ENCODE data around the gene CRB2.

CRB2 gene

DNA sequence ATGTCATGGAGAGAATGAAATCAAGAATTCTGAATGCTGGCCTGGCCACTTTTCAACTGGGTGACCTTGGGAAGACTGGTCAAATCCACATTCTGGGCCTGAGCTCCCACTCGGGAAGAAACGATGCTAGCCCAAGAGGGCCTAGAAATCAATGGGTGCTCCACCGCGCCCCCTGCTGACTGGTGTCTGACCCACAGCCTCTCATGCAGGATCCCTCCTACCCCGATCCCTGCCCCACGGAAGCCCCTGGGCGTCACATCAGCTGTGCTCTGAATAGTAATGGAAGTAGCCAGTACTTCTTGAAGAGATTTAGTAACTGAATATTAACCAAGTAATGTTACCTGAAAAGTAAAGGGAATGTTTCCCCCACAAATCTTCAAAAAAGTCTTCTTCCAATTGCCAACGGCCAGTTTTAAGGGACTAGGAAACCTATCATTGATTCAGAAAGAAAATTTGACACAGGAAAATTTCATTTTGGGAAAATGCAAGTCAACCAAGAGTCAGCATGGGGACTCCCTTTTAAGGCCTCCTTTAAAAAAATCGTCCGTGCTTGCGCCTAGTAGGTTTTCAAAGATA is 43.9 kb downstream of the CRB2 start:
- no peaks in the 10 kb centered on the region for H3K4me1 Mint-ChIP-seq
- no peaks in the 10 kb centered on the region for H3K9me3 Mint-ChIP-seq
- H3K4me3 Mint-ChIP-seq: no peak overlapping the region
- H3K36me3 Mint-ChIP-seq: no peaks in the 10 kb centered on the region
- H3K27me3 Mint-ChIP-seq: no peaks in the 10 kb centered on the region
- CTCF ChIA-PET: interaction anchor here (1.2 to 1.6 kb wide), 4 partner anchors 9 to 23 kb away, joined by 3 to 4 read pairs (median 4); no protein-coding TSS in a partner anchor
- H3K27ac Mint-ChIP-seq: no peak overlapping the region
- DNase-seq: peak; percentile 41

- CTCF ChIA-PET: interaction anchor here (0.6 to 1.6 kb wide), 3 partner anchors 22 to 641 kb away, joined by 3 to 4 read pairs (median 4); no protein-coding TSS in a partner anchor
- H3K9me3 Mint-ChIP-seq: no peaks in the 10 kb centered on the region
- no peak overlapping the region for H3K27ac Mint-ChIP-seq
- H3K4me1 Mint-ChIP-seq: no peaks in the 10 kb centered on the region
- H3K27me3 Mint-ChIP-seq: no peaks in the 10 kb centered on the region
- no peak overlapping the region for H3K4me3 Mint-ChIP-seq
- H3K36me3 Mint-ChIP-seq: no peaks in the 10 kb centered on the region
- DNase-seq: no peak
Observed at GRCh38 chr9:123400926-123401503, 45.0 kb downstream of the CRB2 start.

DNA sequence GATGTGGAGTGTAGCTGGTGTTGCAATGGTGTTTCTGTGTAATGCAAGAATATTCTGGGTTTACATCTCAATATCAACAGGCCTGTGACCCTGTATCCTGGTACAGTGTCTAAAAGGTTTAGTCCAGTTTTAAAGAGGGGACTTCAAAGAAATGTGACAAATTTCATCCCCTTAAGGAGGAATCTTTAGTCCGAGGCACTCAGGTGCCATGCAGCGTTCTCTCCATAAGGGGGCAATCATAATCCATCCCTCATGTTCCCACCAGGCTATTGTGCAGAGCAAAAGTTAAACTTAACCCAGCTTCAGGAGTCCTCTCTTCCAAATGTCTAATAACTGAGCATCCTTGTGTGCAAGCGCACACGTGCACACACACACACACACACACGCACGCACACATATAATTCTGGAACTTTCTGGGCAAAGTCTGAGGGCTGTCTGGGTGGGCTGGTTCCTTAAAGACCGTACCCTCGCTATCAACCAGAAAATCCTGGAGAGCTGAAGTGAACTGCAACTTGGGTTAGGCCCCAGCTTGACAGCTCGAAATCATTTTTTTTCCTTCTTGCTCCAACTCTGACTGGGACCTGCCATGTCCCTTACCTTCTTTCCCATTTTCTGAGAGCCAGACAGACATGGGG is 46.0 kb downstream of the CRB2 start:
- no peak overlapping the region for H3K4me3 Mint-ChIP-seq
- CTCF ChIA-PET: interaction anchor here (0.7 to 1.7 kb wide), 2 partner anchors 638 to 640 kb away, joined by 4 to 5 read pairs; no protein-coding TSS in a partner anchor
- H3K36me3 Mint-ChIP-seq: no peaks in the 10 kb centered on the region
- H3K27me3 Mint-ChIP-seq: no peaks in the 10 kb centered on the region
- H3K4me1 Mint-ChIP-seq: no peaks in the 10 kb centered on the region
- H3K27ac Mint-ChIP-seq: no peak overlapping the region
- no peak for DNase-seq
- H3K9me3 Mint-ChIP-seq: no peaks in the 10 kb centered on the region

GRCh38 chr9:123402981-123403509 is 47.0 kb downstream of the CRB2 start:
- CTCF ChIA-PET: interaction anchor here (1.7 kb wide), 1 partner anchor 637 kb away, joined by 5 read pairs; no protein-coding TSS in a partner anchor
- H3K27me3 Mint-ChIP-seq: no peaks in the 10 kb centered on the region
- no peak overlapping the region for H3K27ac Mint-ChIP-seq

DNA sequence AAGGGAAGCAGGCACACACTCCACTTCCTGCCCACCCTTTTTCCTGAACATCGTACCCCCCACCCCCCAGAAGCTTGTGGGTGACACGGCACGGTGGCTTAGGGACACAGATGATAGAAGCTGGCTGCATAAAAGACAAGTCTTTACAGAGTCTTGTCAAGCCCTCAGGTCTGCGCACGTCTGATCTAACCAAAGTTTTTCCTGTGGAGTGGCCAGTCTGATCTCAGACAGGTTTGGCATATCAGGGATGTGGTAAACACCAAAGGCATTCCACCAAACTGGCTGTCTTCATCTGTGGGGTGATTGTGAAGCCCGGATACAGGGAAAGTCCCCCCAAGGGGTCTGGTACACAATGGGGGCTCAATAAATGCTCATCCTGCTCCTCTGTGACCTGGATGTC is 50.0 kb downstream of the CRB2 start:
- CTCF ChIA-PET: no interaction called here
- DNase-seq: no peak
- no peaks in the 10 kb centered on the region for H3K4me1 Mint-ChIP-seq
- H3K36me3 Mint-ChIP-seq: no peaks in the 10 kb centered on the region
- no peak overlapping the region for H3K27ac Mint-ChIP-seq
- no peak overlapping the region for H3K4me3 Mint-ChIP-seq
- H3K27me3 Mint-ChIP-seq: no peaks in the 10 kb centered on the region
- H3K9me3 Mint-ChIP-seq: no peaks in the 10 kb centered on the region

More at GRCh38 chr9:123402981-123403509, 47.0 kb downstream of the CRB2 start:
- H3K9me3 Mint-ChIP-seq: no peaks in the 10 kb centered on the region
- H3K36me3 Mint-ChIP-seq: no peaks in the 10 kb centered on the region
- no peak overlapping the region for H3K4me3 Mint-ChIP-seq
- no peak for DNase-seq
- no peaks in the 10 kb centered on the region for H3K4me1 Mint-ChIP-seq

- Mint-ChIP-seq H3K36me3 (no peaks in the 10 kb centered on the region), H3K4me1 (no peaks in the 10 kb centered on the region), H3K4me3 (no peak overlapping the region), H3K27me3 (no peaks in the 10 kb centered on the region), H3K27ac (no peak overlapping the region), H3K9me3 (no peaks in the 10 kb centered on the region)
- CTCF ChIA-PET: no interaction called here
- no peak for DNase-seq
Observed at GRCh38 chr9:123406691-123407216, 50.8 kb downstream of the CRB2 start.

DNA sequence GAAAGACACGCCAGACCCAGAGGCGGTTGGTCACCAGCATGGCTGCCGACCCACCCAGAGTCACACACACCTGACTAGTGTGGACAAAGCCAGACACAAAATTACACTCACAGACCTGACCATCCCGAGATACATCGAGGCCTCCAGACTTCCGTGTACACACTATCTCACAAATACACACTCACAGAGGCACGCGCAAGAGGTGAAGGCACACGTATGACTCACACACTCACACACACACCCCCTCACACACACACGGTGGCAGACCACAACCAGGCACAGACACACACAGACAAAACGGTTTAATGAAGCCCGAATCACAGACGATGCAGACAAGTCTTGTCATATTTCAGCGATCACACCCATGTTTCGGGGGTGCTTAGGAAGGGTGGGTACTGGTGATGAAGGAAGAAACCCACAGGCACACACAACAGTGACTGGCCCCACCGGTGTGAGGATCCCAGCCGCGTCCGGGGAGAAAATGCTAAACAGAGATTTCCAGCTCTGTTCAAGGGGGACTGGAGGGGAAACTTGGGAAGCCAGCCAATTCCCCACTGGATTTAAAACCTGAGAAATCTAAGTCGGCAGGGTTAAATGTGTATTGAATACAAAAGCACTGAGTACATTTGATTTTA is 51.3 kb downstream of the CRB2 start:
- Mint-ChIP-seq H3K27me3 (no peaks in the 10 kb centered on the region), H3K4me3 (no peak overlapping the region), H3K27ac (no peak overlapping the region), H3K36me3 (no peaks in the 10 kb centered on the region), H3K4me1 (no peaks in the 10 kb centered on the region), H3K9me3 (no peaks in the 10 kb centered on the region)
- CTCF ChIA-PET: no interaction called here
- DNase-seq: no peak

DNA sequence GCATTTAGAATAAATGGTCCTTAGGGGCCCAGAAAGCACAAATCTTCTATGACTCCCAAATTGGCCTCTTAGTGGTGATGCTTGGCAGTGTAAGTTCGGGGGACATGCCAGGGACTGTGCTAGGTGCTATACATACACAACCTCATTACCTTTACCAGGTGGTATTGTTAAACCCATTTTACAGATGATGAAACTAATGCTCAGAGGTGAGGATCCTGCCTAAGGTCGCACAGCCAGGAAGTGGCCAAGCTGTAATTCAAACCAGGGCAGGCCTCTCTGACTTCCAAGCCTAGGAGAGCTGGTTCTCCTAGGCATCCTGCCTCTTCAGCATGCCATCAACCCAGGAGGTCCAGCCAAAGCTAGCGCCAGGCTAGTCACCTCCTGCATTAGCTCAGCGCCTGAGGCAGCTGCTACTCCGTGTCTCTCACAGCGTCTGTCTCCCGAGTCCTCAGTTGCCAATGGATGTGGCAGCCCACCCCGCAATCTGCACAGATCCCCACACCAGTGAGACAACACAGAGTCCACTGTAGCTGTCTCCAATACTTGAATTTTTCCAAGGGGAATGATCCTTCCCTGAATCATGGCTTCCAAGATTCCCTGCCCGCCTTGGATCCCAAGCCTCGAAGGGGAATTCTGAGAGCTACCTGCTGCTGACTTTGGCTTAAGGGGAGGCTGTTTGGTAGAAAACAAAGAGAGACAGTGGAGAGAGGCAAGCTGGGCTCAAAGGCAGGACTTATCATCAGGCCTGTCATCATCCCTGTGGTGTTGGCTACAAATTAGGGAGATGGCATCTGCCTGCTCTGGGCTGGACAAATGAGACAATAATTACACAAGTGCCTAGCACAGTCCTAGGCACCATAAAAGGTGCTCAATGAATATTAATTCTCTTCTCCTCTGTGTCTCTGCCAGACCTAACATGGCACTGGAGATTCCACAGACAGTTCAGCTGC is 52.6 kb downstream of the CRB2 start:
- Mint-ChIP-seq H3K27me3 (no peaks in the 10 kb centered on the region), H3K36me3 (no peaks in the 10 kb centered on the region), H3K27ac (no peak overlapping the region), H3K4me3 (no peak overlapping the region), H3K9me3 (no peaks in the 10 kb centered on the region), H3K4me1 (no peaks in the 10 kb centered on the region)
- CTCF ChIA-PET: no interaction called here
- no peak for DNase-seq

GRCh38 chr9:123410281-123410910 is 54.4 kb downstream of the CRB2 start:
- CTCF ChIA-PET: interaction anchor here (1.2 kb wide), 1 partner anchor 631 kb away, joined by 3 read pairs; no protein-coding TSS in a partner anchor
- no peaks in the 10 kb centered on the region for H3K27me3 Mint-ChIP-seq
- H3K9me3 Mint-ChIP-seq: no peaks in the 10 kb centered on the region

GRCh38 chr9:123411191-123411590 is 55.2 kb downstream of the CRB2 start:
- H3K4me1 Mint-ChIP-seq: no peaks in the 10 kb centered on the region
- H3K36me3 Mint-ChIP-seq: no peaks in the 10 kb centered on the region
- H3K4me3 Mint-ChIP-seq: no peak overlapping the region
- no peaks in the 10 kb centered on the region for H3K9me3 Mint-ChIP-seq
- no peak overlapping the region for H3K27ac Mint-ChIP-seq
- CTCF ChIA-PET: no interaction called here
- no peaks in the 10 kb centered on the region for H3K27me3 Mint-ChIP-seq
- no peak for DNase-seq

More at GRCh38 chr9:123410281-123410910, 54.4 kb downstream of the CRB2 start:
- DNase-seq: no peak
- H3K4me3 Mint-ChIP-seq: no peak overlapping the region
- no peak overlapping the region for H3K27ac Mint-ChIP-seq
- H3K36me3 Mint-ChIP-seq: no peaks in the 10 kb centered on the region
- no peaks in the 10 kb centered on the region for H3K4me1 Mint-ChIP-seq

DNA sequence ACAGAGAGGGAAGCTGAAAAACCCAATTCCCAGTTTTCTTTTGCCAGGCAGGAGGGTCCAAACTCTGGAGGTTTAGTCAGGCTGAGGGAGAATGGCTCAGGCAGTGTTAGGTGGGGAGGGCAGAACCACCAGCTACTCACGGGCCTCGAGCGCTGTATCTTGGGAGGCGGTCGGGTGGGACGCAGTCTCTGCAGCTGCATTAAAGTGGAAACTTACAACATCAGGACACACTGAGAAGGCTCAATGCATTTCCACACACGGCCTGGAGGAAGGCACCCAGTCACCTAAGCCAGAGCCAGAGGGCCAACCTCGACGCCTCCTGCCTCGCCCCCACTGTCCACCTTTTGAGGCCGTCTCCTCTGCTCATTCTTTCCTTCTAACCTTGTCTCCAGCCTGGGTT is 55.6 kb downstream of the CRB2 start:
- H3K27ac Mint-ChIP-seq: no peak overlapping the region

GRCh38 chr9:123412171-123412820 is 56.3 kb downstream of the CRB2 start:
- no peak for DNase-seq
- Mint-ChIP-seq H3K4me1 (no peaks in the 10 kb centered on the region), H3K9me3 (no peaks in the 10 kb centered on the region), H3K4me3 (no peak overlapping the region), H3K36me3 (no peaks in the 10 kb centered on the region), H3K27me3 (no peaks in the 10 kb centered on the region), H3K27ac (no peak overlapping the region)
- CTCF ChIA-PET: no interaction called here

More for the DNA sequence above, 55.6 kb downstream of the CRB2 start:
- H3K36me3 Mint-ChIP-seq: no peaks in the 10 kb centered on the region
- CTCF ChIA-PET: no interaction called here
- DNase-seq: no peak
- H3K27me3 Mint-ChIP-seq: no peaks in the 10 kb centered on the region
- no peak overlapping the region for H3K4me3 Mint-ChIP-seq
- no peaks in the 10 kb centered on the region for H3K4me1 Mint-ChIP-seq
- H3K9me3 Mint-ChIP-seq: no peaks in the 10 kb centered on the region

GRCh38 chr9:123414204-123414603 is 58.2 kb downstream of the CRB2 start:
- Mint-ChIP-seq H3K9me3 (no peaks in the 10 kb centered on the region), H3K4me1 (no peaks in the 10 kb centered on the region), H3K27me3 (no peaks in the 10 kb centered on the region), H3K4me3 (no peak overlapping the region), H3K27ac (no peak overlapping the region), H3K36me3 (no peaks in the 10 kb centered on the region)
- CTCF ChIA-PET: no interaction called here
- no peak for DNase-seq

Data from activated naive CD4-positive, alpha-beta T cell treated with anti-CD3 and anti-CD28 coated beads, Interleukin-2, amount 10 ng/mL, durations not matched to agents 7 days and 5 days (primary cell).